Endodermal cell (in vitro differentiated cells): Measurements from ENCODE around the gene KIF7. TPM values are rescaled to one million over a fixed set of nuclear protein-coding genes. Genes with fewer than 3 reads are reported as not detected.

Experiments
- DNase-seq: peaks from one replicate; pipeline ENCODE4 v3.0.0-alpha.2; 2017
- H3K27ac ChIP-seq: 2 replicates; pipeline ENCODE4 v1.5.1; 2013; ENCODE audit warnings: mild to moderate bottlenecking, low read depth, low read length, moderate library complexity
- H3K27me3 ChIP-seq: 2 replicates; pipeline ENCODE4 v1.6.1; 2013; ENCODE audit warnings: mild to moderate bottlenecking, low read length, moderate library complexity; ENCODE audit not compliant: insufficient read depth, control insufficient read depth, poor library complexity, severe bottlenecking
- H3K36me3 ChIP-seq: 2 replicates; pipeline ENCODE4 v1.7.0; 2013; ENCODE audit warnings: mild to moderate bottlenecking, low read length, moderate library complexity; ENCODE audit not compliant: control insufficient read depth, insufficient read depth
- H3K4me1 ChIP-seq: one replicate; pipeline ENCODE4 v1.7.0; 2013; ENCODE audit warnings: low read length; ENCODE audit not compliant: control insufficient read depth, insufficient read depth
- H3K4me3 ChIP-seq: 2 replicates; pipeline ENCODE4 v1.5.1; 2013; ENCODE audit warnings: mild to moderate bottlenecking, low read length, moderate library complexity
- H3K9ac ChIP-seq: 2 replicates; pipeline ENCODE4 v1.6.1; 2013; ENCODE audit warnings: mild to moderate bottlenecking, low read length, moderate library complexity; ENCODE audit not compliant: poor library complexity, severe bottlenecking; ENCODE audit errors: extremely low read depth
- H3K9me3 ChIP-seq: 2 replicates; pipeline ENCODE4 v1.6.1; 2013; ENCODE audit warnings: mild to moderate bottlenecking, low read length, moderate library complexity; ENCODE audit not compliant: control insufficient read depth
- H3K27ac Mint-ChIP-seq: 2 replicates; pipeline ENCODE4 v1.8.0; 2020; ENCODE audit warnings: mixed read lengths
- H3K27me3 Mint-ChIP-seq: 2 replicates; pipeline ENCODE4 v1.8.0; 2021; ENCODE audit warnings: mild to moderate bottlenecking, mixed read lengths; ENCODE audit not compliant: insufficient read depth
- H3K36me3 Mint-ChIP-seq: 2 replicates; pipeline ENCODE4 v1.8.0; 2020; ENCODE audit warnings: low read depth, mixed read lengths
- H3K4me1 Mint-ChIP-seq: 2 replicates; pipeline ENCODE4 v1.8.0; 2020; ENCODE audit warnings: mixed read lengths
- H3K4me3 Mint-ChIP-seq: 2 replicates; pipeline ENCODE4 v1.8.0; 2020; ENCODE audit warnings: mild to moderate bottlenecking, moderate library complexity, mixed read lengths
- H3K9me3 Mint-ChIP-seq: 2 replicates; pipeline ENCODE4 v1.8.0; 2020; ENCODE audit warnings: mild to moderate bottlenecking, mixed read lengths
- CTCF ChIP-seq: fragments of 200-600 bp; sonication (generic); conservative IDR thresholded peaks from 2 replicates; pipeline ENCODE4 v1.5.0; 2021; ENCODE audit warnings: antibody characterized with exemption, mild to moderate bottlenecking
- WGBS, 2 experiments: methylation state at CpG; one replicate each; pipeline versions ENCODE4 v1.1.5 to v1.1.7; 2013; ENCODE audit warnings: missing lambda C conversion rate in 2 of 2, mixed read lengths in 1 of 2; ENCODE audit not compliant: insufficient coverage in 1 of 2, insufficient read length in 1 of 2; 5-methylcytosine and 5-hydroxymethylcytosine counted together
- total RNA-seq, 2 donors: library from RNA; stranded (reverse); fragmentation: NEBNext Ultra II Directional in 1 of 2; extraction: Animal tissue kit (Norgen Biotek cat#: 25700) in 1 of 2; gene quantifications; 2 replicates in 1 of 2; 3 replicates in 1 of 2; pipeline ENCODE4 v1.2.1, GENCODE V29; 2021

KIF7 gene
- total RNA-seq, 2 donors from 2014 or later, result 22.9 to 24.4 TPM

- Mint-ChIP-seq H3K36me3 (peaks cover 81% of the 10 kb centered on the region), H3K27me3 (no peaks in the 10 kb centered on the region), H3K9me3 (no peaks in the 10 kb centered on the region), H3K4me3 (no peak overlapping the region), H3K4me1 (no peaks in the 10 kb centered on the region), H3K27ac (no peak overlapping the region)
- no peaks in the 10 kb centered on the region for H3K9me3 ChIP-seq
- H3K27me3 ChIP-seq, result no peaks in the 10 kb centered on the region
- no peak overlapping the region for H3K9ac ChIP-seq
- no peak overlapping the region for H3K4me3 ChIP-seq
- peaks cover 84% of the 10 kb centered on the region for H3K36me3 ChIP-seq
- 90 to 97% methylated on average over 2 to 4 of the region's 4 CpGs for WGBS, 2 experiments
- no peak overlapping the region for H3K27ac ChIP-seq
- no peaks in the 10 kb centered on the region for H3K4me1 ChIP-seq
- no peak for DNase-seq
- TF ChIP-seq CTCF, result no peak
These were observed 33.7 kb downstream of the KIF7 start for GRCh38 chr15:89621547-89621946.

- H3K27me3 ChIP-seq, result no peaks in the 10 kb centered on the region
- no peaks in the 10 kb centered on the region for H3K27me3 Mint-ChIP-seq
- H3K4me3 Mint-ChIP-seq, result no peak overlapping the region
- H3K27ac Mint-ChIP-seq, result no peak overlapping the region
- H3K4me3 ChIP-seq, result no peak overlapping the region
- no peak for TF ChIP-seq CTCF
- H3K9me3 ChIP-seq, result peaks cover 38% of the 10 kb centered on the region
- no peak for DNase-seq
- no peaks in the 10 kb centered on the region for H3K4me1 Mint-ChIP-seq
- H3K36me3 ChIP-seq, result peaks cover 86% of the 10 kb centered on the region
- 90 to 93% methylated on average over 3 to 4 of the region's 4 CpGs for WGBS, 2 experiments
- no peaks in the 10 kb centered on the region for H3K4me1 ChIP-seq
- H3K27ac ChIP-seq, result no peak overlapping the region
- H3K9me3 Mint-ChIP-seq, result peaks cover 19% of the 10 kb centered on the region
- no peak overlapping the region for H3K9ac ChIP-seq
- H3K36me3 Mint-ChIP-seq, result peaks cover 81% of the 10 kb centered on the region
These were observed 39.0 kb downstream of the KIF7 start for GRCh38 chr15:89616228-89616627.

GRCh38 chr15:89615135-89615534 is 40.1 kb downstream of the KIF7 start:
- H3K27me3 ChIP-seq, result no peaks in the 10 kb centered on the region
- peaks cover 90% of the 10 kb centered on the region for H3K36me3 ChIP-seq
- no peaks in the 10 kb centered on the region for H3K4me1 ChIP-seq
- WGBS, 2 experiments, result 100% methylated on average over 1 of the region's 1 CpG; no CpG with 5 or more reads in 1 of the 2 experiments
- H3K4me3 ChIP-seq, result no peak overlapping the region
- H3K9me3 Mint-ChIP-seq, result peaks cover 19% of the 10 kb centered on the region
- H3K36me3 Mint-ChIP-seq, result peaks cover 82% of the 10 kb centered on the region
- no peak for TF ChIP-seq CTCF
- no peak overlapping the region for H3K9ac ChIP-seq
- no peaks in the 10 kb centered on the region for H3K27me3 Mint-ChIP-seq
- no peak overlapping the region for H3K27ac ChIP-seq
- H3K4me3 Mint-ChIP-seq, result no peak overlapping the region
- H3K27ac Mint-ChIP-seq, result no peak overlapping the region
- H3K9me3 ChIP-seq, result peaks cover 47% of the 10 kb centered on the region
- no peaks in the 10 kb centered on the region for H3K4me1 Mint-ChIP-seq
- DNase-seq, result no peak
